ENCODE data around the gene RPS10.

- TF ChIP-seq CTCF (IDR thresholded peaks at IDR 0.05), result no peak
- no peak for TF ChIP-seq POLR2A (IDR thresholded peaks at IDR 0.05)
- no peak for TF ChIP-seq POLR2AphosphoS5 (IDR thresholded peaks at IDR 0.05)
- TF ChIP-seq EP300 (IDR thresholded peaks at IDR 0.05), result no peak
Observed at GRCh38 chr6:34375833-34376232, 50.0 kb downstream of the RPS10 start.
